ENCODE measurements around the gene NCAPD2.

NCAPD2 gene

DNA sequence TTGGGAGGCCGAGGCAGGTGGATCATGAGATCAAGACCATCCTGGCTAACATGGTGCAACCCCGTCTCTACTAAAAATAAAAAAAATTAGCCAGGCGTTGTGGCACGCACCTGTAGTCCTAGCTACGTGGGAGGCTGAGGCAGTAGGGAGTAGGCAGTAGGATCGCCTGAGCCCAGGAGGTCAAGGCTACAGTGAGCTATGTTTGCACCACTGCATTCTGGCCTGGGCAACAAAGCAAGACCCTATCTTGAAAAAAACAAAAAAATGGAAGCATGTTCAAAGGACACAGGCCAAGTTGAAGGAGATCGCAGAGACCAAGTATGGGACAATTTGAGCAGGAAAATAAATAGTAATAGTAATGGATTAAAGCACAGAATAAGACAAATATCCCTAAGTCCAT, 14.2 kb downstream of the NCAPD2 start:
- H3K36me3 ChIP-seq (ENCODE audit: control insufficient read depth, insufficient read depth, low read length) = peaks cover 17% of the 10 kb centered on the region

DNA sequence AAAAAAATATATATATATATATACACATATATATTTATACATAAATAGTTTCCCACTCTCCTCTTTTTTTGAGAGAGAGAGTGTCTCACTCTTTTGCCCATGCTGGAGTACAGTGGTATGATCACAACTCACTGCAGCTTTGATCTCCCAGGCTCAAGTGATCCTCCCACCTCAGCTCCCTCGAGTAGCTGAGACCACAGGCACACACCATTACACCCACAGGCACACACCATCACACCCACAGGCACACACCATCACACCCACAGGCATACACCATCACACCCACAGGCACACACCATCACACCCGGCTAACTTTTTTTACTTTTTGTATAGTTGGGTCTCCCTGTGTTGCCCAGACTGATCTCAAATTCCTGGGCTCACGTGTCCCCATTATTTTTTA, 26.3 kb downstream of the NCAPD2 start:
- Histone ChIP-seq H4K8ac (ENCODE audit: low read depth, low read length) (no peak overlapping the region), H2BK5ac (ENCODE audit: low read length) (no peak overlapping the region), H3K79me2 (ENCODE audit: control insufficient read depth, insufficient read depth, low read length) (no peaks in the 10 kb centered on the region), H3K4ac (ENCODE audit: low read depth, low read length) (no peak overlapping the region), H3K79me1 (ENCODE audit: low read length) (no peaks in the 10 kb centered on the region), H2AK5ac (ENCODE audit: low read length) (no peak overlapping the region), H3K4me3 (ENCODE audit: low read length) (no peak overlapping the region), H3K4me2 (ENCODE audit: low read length) (no peak overlapping the region), H3K4me1 (ENCODE audit: control insufficient read depth, low read depth, low read length) (no peaks in the 10 kb centered on the region), H4K5ac (ENCODE audit: low read length) (no peak overlapping the region), H3K27me3 (ENCODE audit: insufficient read depth, low read length, poor library complexity) (no peaks in the 10 kb centered on the region), H3K9ac (ENCODE audit: low read length) (no peak overlapping the region), H3K56ac (ENCODE audit: low read length) (no peak overlapping the region), H3K27ac (ENCODE audit: low read depth, low read length) (no peak overlapping the region), H2BK15ac (replicated peaks; ENCODE audit: low read depth) (no peak overlapping the region), H3K23ac (ENCODE audit: low read length) (no peak overlapping the region), H2BK120ac (ENCODE audit: low read depth, low read length) (no peak overlapping the region), H3K18ac (ENCODE audit: low read length) (no peak overlapping the region), H3K36me3 (ENCODE audit: control insufficient read depth, insufficient read depth, low read length) (peaks cover 31% of the 10 kb centered on the region)
- no peak for DNase-seq
- no CpG with 5 or more reads among the region's 3 CpGs for WGBS (ENCODE audit: extremely low coverage, insufficient coverage, low lambda C conversion rate)

More for the DNA sequence above, 14.2 kb downstream of the NCAPD2 start:
- Histone ChIP-seq H3K9ac (ENCODE audit: low read length) (no peak overlapping the region), H2BK120ac (ENCODE audit: low read depth, low read length) (no peak overlapping the region), H3K4me2 (ENCODE audit: low read length) (no peak overlapping the region), H3K18ac (ENCODE audit: low read length) (peak overlapping the region; percentile 76), H3K79me2 (ENCODE audit: control insufficient read depth, insufficient read depth, low read length) (peaks cover 4% of the 10 kb centered on the region), H3K4me1 (ENCODE audit: control insufficient read depth, low read depth, low read length) (no peaks in the 10 kb centered on the region), H3K23ac (ENCODE audit: low read length) (no peak overlapping the region), H2BK15ac (replicated peaks; ENCODE audit: low read depth) (no peak overlapping the region), H2AK5ac (ENCODE audit: low read length) (no peak overlapping the region), H2BK5ac (ENCODE audit: low read length) (no peak overlapping the region), H3K4me3 (ENCODE audit: low read length) (no peak overlapping the region), H4K5ac (ENCODE audit: low read length) (no peak overlapping the region), H3K4ac (ENCODE audit: low read depth, low read length) (no peak overlapping the region), H3K56ac (ENCODE audit: low read length) (no peak overlapping the region), H4K8ac (ENCODE audit: low read depth, low read length) (no peak overlapping the region), H3K79me1 (ENCODE audit: low read length) (peaks cover 13% of the 10 kb centered on the region), H3K27ac (ENCODE audit: low read depth, low read length) (no peak overlapping the region), H3K27me3 (ENCODE audit: insufficient read depth, low read length, poor library complexity) (no peaks in the 10 kb centered on the region)
- WGBS (ENCODE audit: extremely low coverage, insufficient coverage, low lambda C conversion rate) = no CpG with 5 or more reads among the region's 7 CpGs
- DNase-seq = no peak

DNA sequence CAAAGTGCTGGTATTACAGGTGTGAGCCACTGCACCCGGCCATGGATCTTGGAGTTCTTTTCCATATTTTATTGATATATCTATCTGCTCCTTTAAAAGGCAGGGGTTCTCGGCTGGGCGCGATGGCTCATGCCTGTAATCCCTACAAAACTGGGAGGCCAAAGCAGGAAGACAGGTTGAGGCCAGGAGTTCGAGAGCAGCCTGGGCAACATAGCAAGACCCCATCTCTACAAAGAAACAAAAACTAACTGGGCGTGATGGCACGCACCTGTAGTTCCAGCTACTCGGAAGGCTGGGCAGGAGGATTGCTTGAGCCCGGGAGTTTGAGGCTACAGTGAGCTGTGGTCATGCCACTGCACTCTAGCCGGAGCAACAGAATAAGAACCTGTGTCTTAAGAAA, 28.3 kb downstream of the NCAPD2 start:
- no peak overlapping the region for H3K27ac ChIP-seq (ENCODE audit: low read depth, low read length)
- H2BK120ac ChIP-seq (ENCODE audit: low read depth, low read length) = no peak overlapping the region
- no peak overlapping the region for H2AK5ac ChIP-seq (ENCODE audit: low read length)
- H3K56ac ChIP-seq (ENCODE audit: low read length) = no peak overlapping the region
- no peak overlapping the region for H3K4me3 ChIP-seq (ENCODE audit: low read length)
- no peak for DNase-seq
- H3K18ac ChIP-seq (ENCODE audit: low read length) = no peak overlapping the region
- H3K9ac ChIP-seq (ENCODE audit: low read length) = no peak overlapping the region
- no peak overlapping the region for H4K5ac ChIP-seq (ENCODE audit: low read length)
- peaks cover 40% of the 10 kb centered on the region for H3K36me3 ChIP-seq (ENCODE audit: control insufficient read depth, insufficient read depth, low read length)
- H2BK5ac ChIP-seq (ENCODE audit: low read length) = no peak overlapping the region
- WGBS (ENCODE audit: extremely low coverage, insufficient coverage, low lambda C conversion rate) = no CpG with 5 or more reads among the region's 10 CpGs
- no peak overlapping the region for H3K4ac ChIP-seq (ENCODE audit: low read depth, low read length)
- H4K8ac ChIP-seq (ENCODE audit: low read depth, low read length) = no peak overlapping the region
- H3K4me2 ChIP-seq (ENCODE audit: low read length) = no peak overlapping the region
- H2BK15ac ChIP-seq (replicated peaks; ENCODE audit: low read depth) = no peak overlapping the region
- no peaks in the 10 kb centered on the region for H3K79me2 ChIP-seq (ENCODE audit: control insufficient read depth, insufficient read depth, low read length)
- no peaks in the 10 kb centered on the region for H3K27me3 ChIP-seq (ENCODE audit: insufficient read depth, low read length, poor library complexity)
- H3K79me1 ChIP-seq (ENCODE audit: low read length) = no peaks in the 10 kb centered on the region
- no peaks in the 10 kb centered on the region for H3K4me1 ChIP-seq (ENCODE audit: control insufficient read depth, low read depth, low read length)
- no peak overlapping the region for H3K23ac ChIP-seq (ENCODE audit: low read length)

DNA sequence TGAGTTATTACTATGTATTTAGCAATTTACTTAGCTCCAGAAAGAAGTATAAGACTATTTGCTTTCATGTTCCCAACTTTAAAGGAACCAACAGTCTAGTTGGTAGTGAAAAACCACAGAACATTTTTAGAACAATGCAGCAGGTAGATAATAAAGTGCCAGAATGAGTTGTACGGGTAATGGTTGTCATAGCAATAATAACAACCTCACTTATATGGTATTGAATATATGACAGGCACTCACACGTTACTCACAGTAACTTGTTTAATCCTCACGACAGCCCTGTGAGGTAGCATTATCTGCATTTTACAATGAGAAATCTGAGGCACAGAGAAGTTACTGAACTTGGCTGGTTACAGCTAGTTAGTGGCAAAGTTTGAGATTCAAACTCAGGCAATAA, 29.8 kb downstream of the NCAPD2 start:
- Histone ChIP-seq H3K36me3 (ENCODE audit: control insufficient read depth, insufficient read depth, low read length) (peaks cover 45% of the 10 kb centered on the region), H3K18ac (ENCODE audit: low read length) (no peak overlapping the region), H3K27ac (ENCODE audit: low read depth, low read length) (no peak overlapping the region), H2BK15ac (replicated peaks; ENCODE audit: low read depth) (no peak overlapping the region), H2AK5ac (ENCODE audit: low read length) (no peak overlapping the region), H3K4me3 (ENCODE audit: low read length) (no peak overlapping the region), H3K4me1 (ENCODE audit: control insufficient read depth, low read depth, low read length) (no peaks in the 10 kb centered on the region), H4K8ac (ENCODE audit: low read depth, low read length) (no peak overlapping the region), H3K56ac (ENCODE audit: low read length) (no peak overlapping the region), H3K23ac (ENCODE audit: low read length) (no peak overlapping the region), H2BK120ac (ENCODE audit: low read depth, low read length) (no peak overlapping the region), H3K4ac (ENCODE audit: low read depth, low read length) (no peak overlapping the region), H3K79me1 (ENCODE audit: low read length) (no peaks in the 10 kb centered on the region), H3K9ac (ENCODE audit: low read length) (no peak overlapping the region), H3K4me2 (ENCODE audit: low read length) (no peak overlapping the region), H4K5ac (ENCODE audit: low read length) (no peak overlapping the region), H3K79me2 (ENCODE audit: control insufficient read depth, insufficient read depth, low read length) (no peaks in the 10 kb centered on the region), H2BK5ac (ENCODE audit: low read length) (no peak overlapping the region), H3K27me3 (ENCODE audit: insufficient read depth, low read length, poor library complexity) (no peaks in the 10 kb centered on the region)
- no peak for DNase-seq
- WGBS (ENCODE audit: extremely low coverage, insufficient coverage, low lambda C conversion rate) = no CpG with 5 or more reads among the region's 3 CpGs

DNA sequence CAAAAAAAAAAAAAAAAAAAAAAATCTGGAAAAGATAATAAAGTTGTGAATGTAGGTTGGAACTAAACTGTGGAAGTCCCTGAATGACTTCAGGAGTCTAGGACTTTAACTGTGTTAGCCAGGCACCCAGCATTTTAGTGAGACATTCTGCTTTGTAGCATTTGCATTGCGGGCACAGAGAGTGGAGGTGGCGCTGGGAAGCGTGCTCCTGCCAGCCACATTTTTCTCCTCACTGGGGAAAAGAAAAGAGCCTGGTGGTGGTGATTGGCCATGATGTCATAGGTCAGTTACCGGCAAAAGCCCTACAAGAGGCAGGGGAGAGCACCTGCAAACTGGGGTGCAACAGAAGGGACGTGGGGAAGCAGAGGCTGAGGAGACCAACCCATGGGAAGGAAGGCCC, 30.7 kb downstream of the NCAPD2 start:
- peaks cover 46% of the 10 kb centered on the region for H3K36me3 ChIP-seq (ENCODE audit: control insufficient read depth, insufficient read depth, low read length)
- H2BK120ac ChIP-seq (ENCODE audit: low read depth, low read length) = no peak overlapping the region
- no peak for DNase-seq

DNA sequence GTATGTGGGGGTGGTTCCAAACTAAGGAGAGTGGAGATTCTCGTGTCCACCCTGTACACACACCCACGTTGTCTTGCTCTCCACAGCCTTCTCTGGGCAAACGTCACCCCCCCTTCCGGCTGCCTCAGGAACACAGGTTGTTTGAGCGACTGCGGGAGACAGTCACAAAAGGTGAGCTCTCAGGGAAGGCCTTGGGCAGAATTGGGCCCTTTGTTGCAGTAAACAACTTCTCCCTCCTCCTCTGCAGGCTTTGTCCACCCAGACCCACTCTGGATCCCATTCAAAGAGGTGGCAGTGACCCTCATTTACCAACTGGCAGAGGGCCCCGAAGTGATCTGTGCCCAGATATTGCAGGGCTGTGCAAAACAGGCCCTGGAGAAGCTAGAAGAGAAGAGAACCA, 32.3 kb downstream of the NCAPD2 start:
- no peak overlapping the region for H3K23ac ChIP-seq (ENCODE audit: low read length)
- H3K4me1 ChIP-seq (ENCODE audit: control insufficient read depth, low read depth, low read length) = no peaks in the 10 kb centered on the region
- no peak overlapping the region for H2BK120ac ChIP-seq (ENCODE audit: low read depth, low read length)
- no CpG with 5 or more reads among the region's 7 CpGs for WGBS (ENCODE audit: extremely low coverage, insufficient coverage, low lambda C conversion rate)
- no peak overlapping the region for H3K4ac ChIP-seq (ENCODE audit: low read depth, low read length)
- no peak overlapping the region for H3K4me3 ChIP-seq (ENCODE audit: low read length)
- H2BK15ac ChIP-seq (replicated peaks; ENCODE audit: low read depth) = no peak overlapping the region
- peaks cover 58% of the 10 kb centered on the region for H3K36me3 ChIP-seq (ENCODE audit: control insufficient read depth, insufficient read depth, low read length)
- H3K56ac ChIP-seq (ENCODE audit: low read length) = no peak overlapping the region
- no peak overlapping the region for H3K18ac ChIP-seq (ENCODE audit: low read length)
- no peak overlapping the region for H4K8ac ChIP-seq (ENCODE audit: low read depth, low read length)
- DNase-seq = no peak
- H3K4me2 ChIP-seq (ENCODE audit: low read length) = no peak overlapping the region
- H2BK5ac ChIP-seq (ENCODE audit: low read length) = no peak overlapping the region
- H3K27ac ChIP-seq (ENCODE audit: low read depth, low read length) = no peak overlapping the region
- H2AK5ac ChIP-seq (ENCODE audit: low read length) = no peak overlapping the region
- H3K9ac ChIP-seq (ENCODE audit: low read length) = no peak overlapping the region
- H3K79me1 ChIP-seq (ENCODE audit: low read length) = no peaks in the 10 kb centered on the region
- no peaks in the 10 kb centered on the region for H3K27me3 ChIP-seq (ENCODE audit: insufficient read depth, low read length, poor library complexity)
- H4K5ac ChIP-seq (ENCODE audit: low read length) = no peak overlapping the region
- no peaks in the 10 kb centered on the region for H3K79me2 ChIP-seq (ENCODE audit: control insufficient read depth, insufficient read depth, low read length)

More for the DNA sequence above, 30.7 kb downstream of the NCAPD2 start:
- Histone ChIP-seq H2AK5ac (ENCODE audit: low read length) (no peak overlapping the region), H3K4ac (ENCODE audit: low read depth, low read length) (no peak overlapping the region), H2BK5ac (ENCODE audit: low read length) (no peak overlapping the region), H3K18ac (ENCODE audit: low read length) (no peak overlapping the region), H3K79me2 (ENCODE audit: control insufficient read depth, insufficient read depth, low read length) (no peaks in the 10 kb centered on the region), H3K9ac (ENCODE audit: low read length) (no peak overlapping the region), H3K27ac (ENCODE audit: low read depth, low read length) (no peak overlapping the region), H3K79me1 (ENCODE audit: low read length) (no peaks in the 10 kb centered on the region), H3K56ac (ENCODE audit: low read length) (no peak overlapping the region), H3K4me1 (ENCODE audit: control insufficient read depth, low read depth, low read length) (no peaks in the 10 kb centered on the region), H4K8ac (ENCODE audit: low read depth, low read length) (no peak overlapping the region), H2BK15ac (replicated peaks; ENCODE audit: low read depth) (no peak overlapping the region), H3K23ac (ENCODE audit: low read length) (no peak overlapping the region), H3K27me3 (ENCODE audit: insufficient read depth, low read length, poor library complexity) (no peaks in the 10 kb centered on the region), H3K4me2 (ENCODE audit: low read length) (no peak overlapping the region), H3K4me3 (ENCODE audit: low read length) (no peak overlapping the region), H4K5ac (ENCODE audit: low read length) (no peak overlapping the region)
- no CpG with 5 or more reads among the region's 5 CpGs for WGBS (ENCODE audit: extremely low coverage, insufficient coverage, low lambda C conversion rate)

All from mesendoderm (in vitro differentiated cells).